Activated CD4-positive, alpha-beta T cell treated with anti-CD3 and anti-CD28 coated beads, Interleukin-2, Interleukin-6, amounts not matched to agents 100 ng/mL and 50 ng/mL, durations not matched to agents 16 hours and 8 hours (primary cell): Measurements from ENCODE around the gene SMAD3.
"Not testable (repeated sequence)": the region's sequence is repeated elsewhere in the genome, so short reads cannot be mapped to it uniquely, and the experiment has no call there.

Experiments
- DNase-seq: peaks from one replicate; pipeline ENCODE4 v3.0.0-alpha.2; 2020

SMAD3 gene

GRCh38 chr15:67063689-67064606, 1.5 kb upstream of the SMAD3 start:
- DNase-seq: peak; percentile 64

- DNase-seq: peak; percentile 52
Observed at GRCh38 chr15:67064607-67065530, 533 bp upstream of the SMAD3 start.

GRCh38 chr15:67066041-67066958, 898 bp downstream of the SMAD3 start:
- no peak for DNase-seq

GRCh38 chr15:67066959-67067853, 1.8 kb downstream of the SMAD3 start:
- DNase-seq: no peak

- no peak for DNase-seq
Observed at GRCh38 chr15:67067930-67068551, 2.6 kb downstream of the SMAD3 start.

GRCh38 chr15:67068710-67069400, 3.5 kb downstream of the SMAD3 start:
- no peak for DNase-seq

GRCh38 chr15:67070150-67070549, 4.7 kb downstream of the SMAD3 start:
- no peak for DNase-seq

GRCh38 chr15:67070892-67071664, 5.7 kb downstream of the SMAD3 start:
- DNase-seq: no peak

- DNase-seq: no peak
Observed at GRCh38 chr15:67072442-67072841, 7.0 kb downstream of the SMAD3 start.

GRCh38 chr15:67072958-67073357, 7.6 kb downstream of the SMAD3 start:
- no peak for DNase-seq

- no peak for DNase-seq
Observed at GRCh38 chr15:67074886-67075229, 9.5 kb downstream of the SMAD3 start.

GRCh38 chr15:67075555-67076135, 10.2 kb downstream of the SMAD3 start:
- not testable (repeated sequence) for DNase-seq

GRCh38 chr15:67076147-67076843, 10.9 kb downstream of the SMAD3 start:
- DNase-seq: peak; percentile 46

- DNase-seq: no peak
Observed at GRCh38 chr15:67077641-67078215, 12.3 kb downstream of the SMAD3 start.

GRCh38 chr15:67079361-67079760, 14.0 kb downstream of the SMAD3 start:
- no peak for DNase-seq

GRCh38 chr15:67080118-67080899, 14.9 kb downstream of the SMAD3 start:
- no peak for DNase-seq

GRCh38 chr15:67080900-67081431, 15.6 kb downstream of the SMAD3 start:
- peak; percentile 71 for DNase-seq
